ENCODE results near the gene MYZAP. TPM values are rescaled to one million over a fixed set of nuclear protein-coding genes. Genes with fewer than 3 reads are reported as not detected.
A peak's percentile ranks its signal among the peaks of the same experiment; 100 is the strongest.

Gene MYZAP
- total and polyA plus RNA-seq, 2 of the 13 experiments (the other 11 are each of a cell fraction or from before 2014, with no cell fraction given): not detected

DNA sequence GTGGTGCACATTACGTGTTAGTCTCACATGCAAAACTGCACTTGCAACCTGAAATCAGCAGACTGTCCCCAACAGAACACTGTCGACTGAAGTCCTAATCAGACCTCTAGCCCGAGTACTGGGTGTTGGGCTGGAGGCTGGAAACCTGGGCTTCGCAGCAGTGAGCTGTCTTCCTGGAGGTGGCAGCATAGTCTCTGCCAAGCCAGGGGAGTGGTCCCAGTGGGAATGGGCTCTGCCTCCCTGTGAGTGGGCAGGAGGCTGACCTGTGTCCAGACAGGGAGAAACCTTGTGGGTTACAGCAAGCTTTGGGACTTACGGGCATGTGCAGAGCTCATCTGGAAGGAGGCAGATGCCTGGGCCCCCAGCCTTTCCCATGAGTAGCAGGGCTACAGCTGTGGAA lies 38.2 kb upstream of the MYZAP start:
- Histone ChIP-seq H3K4me2 (ENCODE audit: low read depth, low read length) (no peak overlapping the region), H3K27ac (ENCODE audit: extremely low read length, insufficient read depth, low read length) (no peak overlapping the region), H3K79me2 (ENCODE audit: insufficient read depth, low read length) (no peaks in the 10 kb centered on the region), H3K9me3 (ENCODE audit: low read length) (no peaks in the 10 kb centered on the region), H3K27me3 (ENCODE audit: control insufficient read depth in 1 of 2, insufficient read depth in 2 of 2, low read length in 2 of 2) (no peaks in the 10 kb centered on the region), H4K20me1 (ENCODE audit: insufficient read depth, low read length) (no peaks in the 10 kb centered on the region), H3K9ac (ENCODE audit: insufficient read depth, low read depth, low read length) (no peak overlapping the region), H3K36me3 (replicated peaks in 1 of 2; ENCODE audit: control insufficient read depth in 1 of 2, insufficient read depth in 2 of 2, low read length in 2 of 2) (no peaks in the 10 kb centered on the region), H2AFZ (ENCODE audit: low read length) (no peak overlapping the region), H3K4me1 (ENCODE audit: insufficient read depth, low read length) (peaks cover 15% of the 10 kb centered on the region), H3K4me3 (replicated peaks in 1 of 3; ENCODE audit: insufficient read depth in 1 of 3, low read depth in 2 of 3, low read length in 3 of 3) (no peak overlapping the region)
- no peak for TF ChIP-seq ZNF562 (CRISPR knock-in tag; IDR thresholded peaks at IDR 0.05; ENCODE audit: borderline replicate concordance)
- no peak for TF ChIP-seq HMGA1 (CRISPR knock-in tag; conservative IDR thresholded peaks at IDR 0.05)
- TF ChIP-seq SAP130 (CRISPR knock-in tag; IDR thresholded peaks at IDR 0.05; ENCODE audit: low read depth): no peak
- no peak for TF ChIP-seq PLRG1 (conservative IDR thresholded peaks at IDR 0.05)
- TF ChIP-seq ZFP62 (CRISPR knock-in tag; IDR thresholded peaks at IDR 0.05): no peak
- intact Hi-C loops (cut with micrococcal nuclease; ENCODE audit: unreplicated experiment): no loop called here
- 84% methylated on average over 5 of the region's 5 CpGs for WGBS (ENCODE audit: low lambda C conversion rate)
- ChIA-PET CTCF (ENCODE audit: low intra/inter-chr PET ratio, low total read pairs) (no interaction called here), POLR2A (no interaction called here)
- in situ Hi-C loops (cut with HindIII; ENCODE audit: extremely low pct_ligation_motif_present, low pct_unique_long_range_greater_than_20kb): no loop called here
- DNase-seq (ENCODE audit: low spot score) (no peak), FAIRE-seq (no peak), ATAC-seq (peak; percentile 39; the same call in 2 of the 3 replicates)
- BruUV-seq (replicated peaks): no TSS peak

DNA sequence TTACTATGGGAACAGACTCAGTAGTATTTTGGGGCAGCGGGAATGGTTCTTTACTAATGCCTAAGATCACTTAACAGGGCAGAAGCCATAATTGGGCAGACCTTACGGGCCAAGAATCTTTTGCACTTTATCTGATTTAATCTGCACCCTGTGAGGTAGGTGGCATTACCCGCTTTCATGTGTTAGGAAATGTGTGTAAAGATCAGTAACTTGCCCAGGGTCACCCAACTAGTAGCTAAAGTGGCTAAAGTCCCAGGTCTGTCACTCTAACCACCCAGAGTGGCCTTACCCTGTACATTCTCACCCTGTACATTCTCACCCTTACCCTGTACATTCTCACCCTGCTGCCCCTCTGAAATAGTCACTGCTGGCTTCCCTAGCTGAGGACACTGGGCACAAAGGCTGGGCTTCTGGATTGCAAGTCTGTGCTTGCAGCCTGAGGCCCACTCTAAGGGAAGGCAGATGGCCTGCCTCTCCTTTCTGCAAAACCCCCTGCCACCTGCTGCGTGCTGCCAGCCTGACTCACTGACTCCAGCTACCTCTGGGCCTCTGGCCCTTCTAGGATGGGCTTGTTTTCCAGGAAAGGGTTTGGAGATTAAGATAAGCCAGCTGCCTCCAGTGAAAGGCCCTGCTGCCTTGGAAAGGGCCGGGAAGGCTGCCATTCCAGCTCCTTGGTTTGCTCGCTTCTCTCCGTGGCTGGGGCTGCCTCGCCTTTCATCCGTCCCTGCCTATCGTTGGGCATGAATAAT lies 37.5 kb upstream of the MYZAP start:
- POLR2A ChIA-PET: no interaction called here
- no peaks in the 10 kb centered on the region for H3K9me3 ChIP-seq (ENCODE audit: low read length)
- H2AFZ ChIP-seq (ENCODE audit: low read length): no peak overlapping the region
- H3K36me3 ChIP-seq (replicated peaks in 1 of 2; ENCODE audit: control insufficient read depth in 1 of 2, insufficient read depth in 2 of 2, low read length in 2 of 2): no peaks in the 10 kb centered on the region
- no peak for FAIRE-seq
- no peak overlapping the region for H3K9ac ChIP-seq (ENCODE audit: insufficient read depth, low read depth, low read length)
- no peak overlapping the region for H3K27ac ChIP-seq (ENCODE audit: extremely low read length, insufficient read depth, low read length)
- 62% methylated on average over 10 of the region's 10 CpGs for WGBS (ENCODE audit: low lambda C conversion rate)
- BruUV-seq (replicated peaks): no TSS peak
- intact Hi-C loops (cut with micrococcal nuclease; ENCODE audit: unreplicated experiment) (no loop called here), in situ Hi-C loops (cut with HindIII; ENCODE audit: extremely low pct_ligation_motif_present, low pct_unique_long_range_greater_than_20kb) (no loop called here)
- H3K4me3 ChIP-seq (replicated peaks in 1 of 3; ENCODE audit: insufficient read depth in 1 of 3, low read depth in 2 of 3, low read length in 3 of 3): no peak overlapping the region
- H3K79me2 ChIP-seq (ENCODE audit: insufficient read depth, low read length): no peaks in the 10 kb centered on the region
- no peaks in the 10 kb centered on the region for H4K20me1 ChIP-seq (ENCODE audit: insufficient read depth, low read length)
- H3K27me3 ChIP-seq (ENCODE audit: control insufficient read depth in 1 of 2, insufficient read depth in 2 of 2, low read length in 2 of 2): no peaks in the 10 kb centered on the region
- peaks cover 13% of the 10 kb centered on the region for H3K4me1 ChIP-seq (ENCODE audit: insufficient read depth, low read length)
- no peak for ATAC-seq
- H3K4me2 ChIP-seq (ENCODE audit: low read depth, low read length): no peak overlapping the region
- no peak for DNase-seq (ENCODE audit: low spot score)
- CTCF ChIA-PET (ENCODE audit: low intra/inter-chr PET ratio, low total read pairs): no interaction called here
- TF ChIP-seq, protein P1, sequence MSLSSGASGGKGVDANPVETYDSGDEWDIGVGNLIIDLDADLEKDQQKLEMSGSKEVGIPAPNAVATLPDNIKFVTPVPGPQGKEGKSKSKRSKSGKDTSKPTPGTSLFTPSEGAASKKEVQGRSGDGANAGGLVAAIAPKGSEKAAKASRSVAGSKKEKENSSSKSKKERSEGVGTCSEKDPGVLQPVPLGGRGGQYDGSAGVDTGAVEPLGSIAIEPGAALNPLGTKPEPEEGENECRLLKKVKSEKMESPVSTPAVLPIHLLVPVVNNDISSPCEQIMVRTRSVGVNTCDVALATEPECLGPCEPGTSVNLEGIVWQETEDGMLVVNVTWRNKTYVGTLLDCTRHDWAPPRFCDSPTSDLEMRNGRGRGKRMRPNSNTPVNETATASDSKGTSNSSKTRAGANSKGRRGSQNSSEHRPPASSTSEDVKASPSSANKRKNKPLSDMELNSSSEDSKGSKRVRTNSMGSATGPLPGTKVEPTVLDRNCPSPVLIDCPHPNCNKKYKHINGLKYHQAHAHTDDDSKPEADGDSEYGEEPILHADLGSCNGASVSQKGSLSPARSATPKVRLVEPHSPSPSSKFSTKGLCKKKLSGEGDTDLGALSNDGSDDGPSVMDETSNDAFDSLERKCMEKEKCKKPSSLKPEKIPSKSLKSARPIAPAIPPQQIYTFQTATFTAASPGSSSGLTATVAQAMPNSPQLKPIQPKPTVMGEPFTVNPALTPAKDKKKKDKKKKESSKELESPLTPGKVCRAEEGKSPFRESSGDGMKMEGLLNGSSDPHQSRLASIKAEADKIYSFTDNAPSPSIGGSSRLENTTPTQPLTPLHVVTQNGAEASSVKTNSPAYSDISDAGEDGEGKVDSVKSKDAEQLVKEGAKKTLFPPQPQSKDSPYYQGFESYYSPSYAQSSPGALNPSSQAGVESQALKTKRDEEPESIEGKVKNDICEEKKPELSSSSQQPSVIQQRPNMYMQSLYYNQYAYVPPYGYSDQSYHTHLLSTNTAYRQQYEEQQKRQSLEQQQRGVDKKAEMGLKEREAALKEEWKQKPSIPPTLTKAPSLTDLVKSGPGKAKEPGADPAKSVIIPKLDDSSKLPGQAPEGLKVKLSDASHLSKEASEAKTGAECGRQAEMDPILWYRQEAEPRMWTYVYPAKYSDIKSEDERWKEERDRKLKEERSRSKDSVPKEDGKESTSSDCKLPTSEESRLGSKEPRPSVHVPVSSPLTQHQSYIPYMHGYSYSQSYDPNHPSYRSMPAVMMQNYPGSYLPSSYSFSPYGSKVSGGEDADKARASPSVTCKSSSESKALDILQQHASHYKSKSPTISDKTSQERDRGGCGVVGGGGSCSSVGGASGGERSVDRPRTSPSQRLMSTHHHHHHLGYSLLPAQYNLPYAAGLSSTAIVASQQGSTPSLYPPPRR (CRISPR knock-in tag; IDR thresholded peaks at IDR 0.05; ENCODE audit: borderline replicate concordance): no peak
- TF ChIP-seq MTF2 (CRISPR knock-in tag; IDR thresholded peaks at IDR 0.05; ENCODE audit: borderline replicate concordance) (no peak), ZFP36L2 (CRISPR knock-in tag; IDR thresholded peaks at IDR 0.05) (no peak), ZNF879 (CRISPR knock-in tag; IDR thresholded peaks at IDR 0.05) (no peak), ZFP62 (CRISPR knock-in tag; IDR thresholded peaks at IDR 0.05) (no peak), SPEN (CRISPR knock-in tag; IDR thresholded peaks at IDR 0.05; ENCODE audit: low read depth) (no peak), ZNF550 (CRISPR knock-in tag; IDR thresholded peaks at IDR 0.05; ENCODE audit: borderline replicate concordance) (no peak), FIP1L1 (IDR thresholded peaks at IDR 0.05; ENCODE audit: borderline replicate concordance, insufficient read depth, low read depth, low read length) (no peak), ZNF20 (CRISPR knock-in tag; IDR thresholded peaks at IDR 0.05) (no peak)
- TF ChIP-seq, protein P2, sequence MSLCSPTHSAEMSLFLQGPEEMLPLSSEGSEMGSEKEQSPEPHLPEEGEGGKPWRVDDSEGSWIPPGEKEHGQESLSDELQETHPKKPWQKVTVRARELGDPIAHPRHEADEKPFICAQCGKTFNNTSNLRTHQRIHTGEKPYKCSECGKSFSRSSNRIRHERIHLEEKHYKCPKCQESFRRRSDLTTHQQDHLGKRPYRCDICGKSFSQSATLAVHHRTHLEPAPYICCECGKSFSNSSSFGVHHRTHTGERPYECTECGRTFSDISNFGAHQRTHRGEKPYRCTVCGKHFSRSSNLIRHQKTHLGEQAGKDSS (CRISPR knock-in tag; IDR thresholded peaks at IDR 0.05; ENCODE audit: borderline replicate concordance, low read depth): no peak
